Stimulated activated CD8-positive, alpha-beta memory T cell treated with anti-CD3 and anti-CD28 coated beads, Interleukin-15, amount 100 ng/mL, for 24 hours (primary cell): ENCODE measurements around the gene SEMA4G.
"Not testable (repeated sequence)": the region's sequence is repeated elsewhere in the genome, so short reads cannot be mapped to it uniquely, and the experiment has no call there.

Source experiments
- DNase-seq: peaks from one replicate; pipeline ENCODE4 v3.0.0-alpha.2; 2020; ENCODE audit warnings: low read depth

The SEMA4G gene

DNA sequence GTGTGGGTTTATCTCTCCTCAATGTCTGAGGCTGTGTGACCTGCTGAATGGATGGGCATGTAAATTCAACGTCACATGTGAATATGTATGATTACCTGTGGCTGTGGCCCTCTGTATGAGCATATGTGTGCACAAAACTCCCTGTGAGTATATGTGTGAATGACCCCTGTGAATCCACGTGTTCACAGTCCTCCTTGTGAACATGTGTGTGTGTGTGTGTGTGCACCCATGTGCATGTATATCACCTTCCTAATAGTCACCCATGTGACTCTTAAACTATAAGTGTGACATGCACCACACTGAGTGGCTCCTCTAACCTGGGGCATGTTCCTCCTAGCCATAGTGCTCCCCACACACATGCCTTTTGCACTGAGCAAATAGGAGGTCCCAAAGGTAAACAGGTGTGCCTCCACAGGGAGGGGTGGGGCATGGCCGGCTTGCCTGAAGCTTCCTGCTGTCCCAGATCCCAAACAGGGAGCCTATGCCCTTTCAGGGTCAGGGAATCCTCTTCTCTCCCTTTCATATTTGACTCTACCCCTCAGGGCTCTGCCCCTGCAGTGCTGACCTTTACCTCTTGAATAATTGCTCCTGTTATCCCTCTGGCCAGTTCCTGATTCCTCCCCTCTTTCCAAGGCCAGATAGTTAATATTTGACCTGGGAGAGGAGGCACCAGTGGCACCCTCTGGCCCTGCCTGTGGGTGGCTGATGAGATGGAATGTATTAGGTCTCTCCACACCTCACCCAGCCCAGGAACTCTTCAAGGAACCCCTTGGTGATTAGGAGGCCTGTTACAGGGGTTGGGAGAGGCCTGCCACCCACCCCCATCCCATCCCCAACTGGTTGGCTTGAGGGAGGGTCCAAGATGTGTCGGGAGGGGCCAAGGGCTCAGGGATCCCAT lies 1.9 kb downstream of the SEMA4G start:
- no peak for DNase-seq

DNA sequence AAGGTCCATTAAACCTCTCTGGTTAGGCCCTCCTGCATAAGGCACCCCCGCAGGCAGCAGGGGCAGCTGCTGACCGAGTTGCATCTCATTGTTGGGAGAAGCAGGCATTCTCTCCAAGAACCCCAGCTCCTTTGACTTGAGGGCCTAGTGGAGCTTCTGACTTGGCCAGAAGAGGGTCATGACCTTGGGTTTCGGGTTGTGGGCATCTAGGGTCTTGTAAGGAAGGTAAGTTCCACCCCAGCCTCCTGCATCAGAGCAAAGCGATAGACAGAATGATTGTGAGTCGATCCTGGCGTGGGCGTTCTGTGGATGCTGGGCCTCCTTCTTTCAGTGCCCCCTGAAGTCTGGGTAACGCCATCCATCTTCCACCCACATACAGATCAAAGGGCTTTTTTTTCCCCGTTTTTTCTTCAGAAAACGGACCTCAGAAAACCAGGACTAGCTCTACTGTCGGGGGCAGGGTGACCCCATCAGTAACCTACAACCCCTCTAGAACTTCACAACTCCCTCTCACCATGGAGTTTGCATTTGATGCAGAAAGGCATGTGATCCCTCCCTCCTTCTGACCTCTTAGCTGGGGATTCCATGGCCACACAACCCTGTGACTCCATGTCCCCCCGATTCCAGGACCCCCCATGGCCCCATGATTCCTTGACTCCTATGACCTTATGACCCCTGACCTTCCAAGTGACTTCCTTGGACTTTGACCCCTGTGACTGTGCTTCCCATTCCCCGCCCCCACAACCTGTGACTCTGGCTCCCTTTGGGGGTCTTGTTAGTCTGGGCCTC lies 3.0 kb downstream of the SEMA4G start:
- DNase-seq, result no peak

DNA sequence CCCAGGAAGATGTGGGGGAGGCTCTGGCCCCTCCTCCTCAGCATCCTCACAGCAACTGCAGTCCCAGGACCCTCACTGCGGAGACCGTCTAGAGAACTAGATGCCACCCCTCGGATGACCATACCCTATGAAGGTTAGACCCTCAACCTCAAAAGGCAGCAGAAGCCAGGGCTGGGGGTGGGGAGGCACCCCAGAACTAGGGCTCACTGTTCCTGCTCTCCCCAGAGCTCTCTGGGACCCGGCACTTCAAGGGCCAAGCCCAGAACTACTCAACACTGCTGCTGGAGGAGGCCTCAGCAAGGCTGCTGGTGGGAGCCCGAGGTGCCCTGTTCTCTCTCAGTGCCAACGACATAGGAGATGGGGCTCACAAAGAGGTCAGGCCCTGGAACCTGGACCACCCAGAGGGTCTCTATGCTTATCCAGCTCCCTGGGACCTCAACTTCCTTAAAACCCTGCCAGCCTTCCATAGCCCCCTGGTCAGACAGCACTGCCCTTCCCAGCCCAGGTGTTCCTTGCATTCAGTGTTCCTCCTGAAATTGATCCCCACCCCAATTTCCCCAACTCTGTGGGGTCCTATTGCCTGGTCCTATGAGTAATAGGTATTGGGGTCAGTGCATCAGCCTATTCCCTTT lies 3.7 kb downstream of the SEMA4G start:
- no peak for DNase-seq

DNA sequence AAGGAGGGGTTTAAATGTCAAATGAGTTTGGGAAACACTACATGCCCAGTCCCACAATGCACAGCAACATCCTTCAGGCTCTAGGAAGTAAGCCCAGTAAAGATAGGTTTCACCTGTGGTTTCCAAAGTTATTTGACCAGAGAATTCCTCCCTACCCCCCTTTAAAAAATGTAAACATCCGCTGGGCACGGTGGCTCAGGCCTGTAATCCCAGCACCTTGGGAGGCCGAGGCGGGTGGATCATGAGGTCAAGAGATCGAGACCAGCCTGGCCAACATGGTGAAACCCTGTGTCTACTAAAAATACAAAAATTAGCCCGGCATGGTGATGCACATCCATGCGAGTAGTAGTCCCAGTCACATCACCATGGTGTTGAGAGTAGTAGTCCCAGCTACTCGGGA lies 6.1 kb downstream of the SEMA4G start:
- not testable (repeated sequence) for DNase-seq

DNA sequence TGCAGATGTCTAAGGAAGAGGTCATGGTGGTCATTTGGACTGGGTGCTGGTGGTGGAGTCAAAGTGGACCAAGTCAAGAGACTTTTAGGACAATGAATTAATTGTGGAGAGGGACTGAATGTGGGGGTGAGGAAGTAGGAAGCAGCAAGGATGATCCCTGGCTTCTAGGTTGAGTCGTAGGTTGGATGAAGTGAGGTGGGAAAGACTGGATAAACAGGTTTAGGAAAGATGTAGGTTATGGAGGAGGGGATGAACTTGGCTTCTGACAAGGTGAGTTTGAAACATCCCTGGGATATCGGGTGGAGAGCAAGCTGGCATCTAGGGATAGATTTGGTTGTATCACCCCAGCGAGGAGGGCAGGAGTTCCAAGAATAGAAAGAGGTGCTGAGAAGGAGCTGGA lies 7.6 kb downstream of the SEMA4G start:
- DNase-seq, result no peak

DNA sequence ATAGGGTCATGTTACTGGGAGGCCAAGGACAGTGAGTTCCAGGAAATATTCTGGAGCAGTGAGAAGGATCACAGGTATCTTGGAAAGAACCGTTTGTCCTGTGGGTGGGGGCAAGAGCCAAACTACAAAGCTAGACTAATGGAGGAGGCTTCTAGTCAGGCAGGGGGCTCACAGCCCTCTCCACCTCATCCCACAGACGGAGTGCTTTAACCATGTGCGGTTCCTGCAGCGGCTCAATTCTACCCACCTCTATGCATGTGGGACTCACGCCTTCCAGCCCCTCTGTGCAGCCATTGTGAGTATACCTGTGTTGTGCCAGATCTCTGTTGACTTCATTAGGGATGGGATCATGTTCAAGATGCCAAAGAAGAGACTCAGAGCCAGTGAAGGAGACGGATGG lies 8.1 kb downstream of the SEMA4G start:
- no peak for DNase-seq

DNA sequence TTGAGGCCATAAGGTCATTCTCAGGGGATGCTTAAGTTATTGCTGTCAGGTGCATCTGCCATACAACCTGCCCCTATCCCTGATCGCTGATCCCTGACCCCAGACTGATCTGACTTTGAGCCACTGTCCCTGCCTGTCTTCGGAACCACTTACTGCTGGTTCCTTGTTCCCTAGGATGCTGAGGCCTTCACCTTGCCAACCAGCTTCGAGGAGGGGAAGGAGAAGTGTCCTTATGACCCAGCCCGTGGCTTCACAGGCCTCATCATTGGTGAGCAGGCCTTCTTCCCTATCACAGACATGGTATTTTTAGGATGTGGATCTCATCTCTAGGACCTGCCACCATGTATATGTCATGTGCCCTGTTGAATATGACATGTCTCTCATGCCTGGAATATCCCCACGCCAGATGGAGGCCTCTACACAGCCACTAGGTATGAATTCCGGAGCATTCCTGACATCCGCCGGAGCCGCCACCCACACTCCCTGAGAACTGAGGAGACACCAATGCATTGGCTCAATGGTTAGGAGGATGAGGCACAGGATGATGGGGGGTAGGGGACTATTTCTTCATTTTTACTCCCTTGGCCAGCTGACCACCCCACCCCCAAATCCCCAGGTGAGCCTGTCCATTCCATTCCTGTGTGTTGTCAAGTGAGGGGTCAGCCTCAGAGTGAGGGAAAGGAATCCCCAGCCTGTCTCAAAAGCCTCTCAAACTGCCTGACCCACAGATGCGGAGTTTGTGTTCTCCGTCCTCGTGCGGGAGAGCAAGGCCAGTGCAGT lies 9.0 kb downstream of the SEMA4G start:
- DNase-seq, result no peak

DNA sequence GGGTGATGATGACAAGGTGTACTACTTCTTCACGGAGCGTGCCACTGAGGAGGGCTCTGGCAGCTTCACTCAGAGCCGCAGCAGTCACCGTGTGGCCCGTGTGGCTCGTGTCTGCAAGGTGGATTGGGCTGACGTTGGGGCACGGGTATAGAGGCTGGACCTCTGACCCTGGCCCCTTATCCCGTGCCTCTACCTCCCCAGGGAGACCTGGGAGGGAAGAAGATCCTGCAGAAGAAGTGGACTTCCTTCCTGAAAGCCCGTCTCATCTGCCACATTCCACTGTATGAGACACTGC lies 9.5 kb downstream of the SEMA4G start:
- DNase-seq, result no peak

DNA sequence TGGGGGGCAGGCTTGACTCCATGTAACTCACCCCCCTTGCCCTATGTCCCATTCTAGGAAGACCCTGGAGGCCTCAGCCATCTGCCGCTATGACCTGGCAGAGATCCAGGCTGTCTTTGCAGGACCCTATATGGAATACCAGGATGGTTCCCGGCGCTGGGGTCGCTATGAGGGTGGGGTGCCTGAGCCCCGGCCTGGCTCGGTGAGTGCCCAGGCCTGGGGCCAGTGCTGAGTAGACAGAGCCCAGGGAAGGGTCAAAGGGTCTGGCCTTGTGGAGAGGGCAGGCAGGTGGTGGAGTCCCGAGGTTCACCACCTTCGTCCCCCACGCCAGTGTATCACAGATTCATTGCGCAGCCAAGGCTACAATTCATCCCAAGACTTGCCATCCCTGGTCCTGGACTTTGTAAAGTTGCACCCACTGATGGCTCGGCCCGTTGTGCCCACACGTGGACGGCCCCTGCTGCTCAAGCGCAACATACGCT lies 10.5 kb downstream of the SEMA4G start:
- no peak for DNase-seq

DNA sequence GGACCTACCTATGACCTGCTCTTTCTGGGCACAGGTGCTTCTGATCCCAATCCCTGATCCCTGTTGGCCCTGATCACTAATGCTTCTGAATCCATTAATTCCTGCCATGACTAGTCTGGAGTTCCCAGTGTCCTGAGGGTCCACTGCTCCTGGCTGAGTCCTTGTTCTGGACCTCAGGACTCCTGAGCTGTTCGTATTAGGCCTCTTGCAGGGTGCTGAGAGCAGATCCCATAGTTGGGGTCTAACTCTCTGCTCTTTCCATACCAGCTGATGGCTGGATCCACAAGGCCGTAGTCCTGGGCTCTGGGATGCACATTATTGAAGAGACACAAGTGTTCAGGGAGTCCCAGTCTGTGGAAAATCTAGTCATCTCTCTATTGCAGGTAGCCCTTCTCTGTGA lies 11.0 kb downstream of the SEMA4G start:
- DNase-seq, result no peak

DNA sequence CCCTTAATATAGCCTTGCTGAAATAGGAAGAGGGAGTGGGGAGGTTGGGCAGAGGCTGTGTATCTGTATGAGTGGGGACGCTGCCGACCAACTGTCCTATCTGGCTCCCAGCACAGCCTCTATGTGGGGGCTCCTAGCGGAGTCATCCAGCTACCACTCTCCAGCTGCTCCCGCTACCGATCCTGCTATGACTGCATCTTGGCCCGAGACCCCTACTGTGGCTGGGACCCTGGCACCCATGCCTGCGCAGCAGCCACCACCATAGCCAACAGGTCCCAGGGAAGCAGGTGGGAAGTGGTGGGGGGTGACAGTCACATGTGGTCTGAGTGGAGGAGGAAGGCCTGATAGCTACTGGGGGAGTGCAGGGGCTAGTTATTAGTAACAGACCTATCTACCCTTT lies 11.4 kb downstream of the SEMA4G start:
- DNase-seq, result no peak

DNA sequence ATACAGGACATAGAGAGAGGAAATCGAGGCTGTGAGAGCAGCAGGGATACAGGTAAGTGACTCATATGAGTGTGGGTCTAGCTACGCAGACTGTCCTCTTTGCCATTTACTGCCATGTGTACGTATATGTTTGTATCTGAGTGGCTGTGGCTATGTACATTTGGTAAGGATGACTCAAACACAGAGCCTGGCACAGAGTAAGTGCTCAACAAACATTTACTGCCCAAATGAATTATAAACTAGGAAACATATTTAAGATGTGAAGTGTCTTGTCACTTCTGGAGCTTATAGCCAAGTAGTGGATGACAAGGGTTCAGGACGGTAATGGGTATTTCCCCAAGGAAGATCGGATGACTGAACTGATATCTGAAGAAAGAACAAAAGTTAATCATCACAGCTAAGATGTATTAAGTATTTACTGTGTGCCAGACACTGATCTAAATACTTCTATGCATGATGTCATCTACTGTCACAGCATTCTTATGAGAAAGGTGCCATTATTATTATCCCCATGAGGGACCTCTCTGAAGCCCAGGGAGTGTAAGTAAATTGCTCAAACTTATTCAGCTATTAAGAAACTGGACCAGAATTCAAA lies 12.0 kb downstream of the SEMA4G start:
- no peak for DNase-seq

DNA sequence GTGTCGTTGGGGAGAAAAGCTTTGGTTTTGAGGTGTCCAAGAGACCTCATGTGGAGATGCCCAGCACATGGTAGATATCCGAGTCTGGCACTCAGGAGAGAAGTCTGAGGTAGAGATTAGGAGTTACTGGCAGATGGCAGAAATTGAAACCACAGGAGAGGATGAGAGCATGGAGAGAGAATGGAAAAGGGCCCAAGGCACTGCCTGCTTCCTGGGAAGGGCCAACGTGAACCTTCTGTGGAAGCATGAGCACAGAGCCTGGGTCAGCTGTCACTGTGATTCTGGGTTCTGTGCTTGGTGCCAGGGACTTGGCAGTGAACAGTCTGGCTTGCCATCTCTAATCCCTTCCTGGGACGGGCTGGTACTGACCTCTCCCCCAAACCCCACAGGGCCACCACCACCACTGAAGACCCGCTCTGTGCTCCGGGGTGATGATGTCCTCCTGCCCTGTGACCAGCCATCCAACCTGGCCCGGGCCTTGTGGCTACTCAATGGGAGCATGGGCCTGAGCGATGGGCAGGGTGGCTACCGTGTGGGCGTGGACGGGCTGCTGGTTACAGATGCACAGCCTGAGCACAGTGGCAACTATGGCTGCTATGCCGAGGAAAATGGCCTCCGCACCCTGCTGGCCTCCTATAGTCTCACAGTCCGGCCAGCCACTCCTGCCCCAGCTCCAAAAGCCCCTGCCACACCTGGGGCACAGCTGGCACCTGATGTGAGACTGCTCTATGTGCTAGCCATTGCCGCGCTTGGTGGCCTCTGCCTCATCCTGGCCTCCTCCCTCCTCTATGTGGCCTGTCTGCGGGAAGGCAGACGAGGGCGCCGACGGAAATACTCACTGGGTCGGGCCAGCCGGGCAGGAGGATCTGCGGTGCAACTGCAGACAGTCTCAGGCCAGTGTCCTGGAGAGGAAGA lies 13.9 kb downstream of the SEMA4G start:
- no peak for DNase-seq

DNA sequence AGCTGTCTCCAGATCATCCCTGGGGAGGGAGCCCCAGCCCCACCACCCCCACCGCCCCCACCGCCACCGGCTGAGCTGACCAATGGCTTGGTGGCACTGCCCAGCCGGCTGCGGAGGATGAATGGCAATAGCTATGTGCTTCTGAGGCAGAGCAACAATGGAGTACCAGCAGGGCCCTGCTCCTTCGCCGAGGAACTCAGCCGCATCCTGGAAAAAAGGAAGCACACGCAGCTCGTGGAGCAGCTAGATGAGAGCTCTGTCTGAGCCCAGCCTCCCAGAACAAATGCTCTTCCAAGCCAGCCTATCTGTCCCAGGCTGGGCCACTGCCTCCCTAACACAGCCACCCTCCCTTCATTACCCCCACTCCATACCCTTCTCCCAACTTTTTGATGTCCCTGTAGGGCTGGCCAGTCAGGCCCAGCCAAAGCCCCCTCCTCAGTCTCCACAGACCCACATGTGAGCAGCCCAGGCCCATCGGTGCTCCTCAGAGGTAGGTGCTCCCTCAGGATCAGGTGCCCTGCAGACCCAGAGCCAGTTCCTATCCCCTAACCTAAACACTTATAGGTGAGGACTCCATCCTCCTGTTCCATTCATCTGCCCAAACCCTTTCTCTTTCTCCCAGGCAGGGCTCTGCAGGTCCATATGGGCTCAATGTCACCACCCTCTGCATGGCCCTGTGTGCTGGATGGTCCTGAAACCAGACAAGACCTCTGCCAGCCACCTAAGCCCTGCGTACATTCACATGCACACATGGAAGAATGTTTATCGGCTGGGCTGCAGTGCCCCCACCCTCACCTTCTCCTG lies 14.8 kb downstream of the SEMA4G start:
- DNase-seq, result no peak

DNA sequence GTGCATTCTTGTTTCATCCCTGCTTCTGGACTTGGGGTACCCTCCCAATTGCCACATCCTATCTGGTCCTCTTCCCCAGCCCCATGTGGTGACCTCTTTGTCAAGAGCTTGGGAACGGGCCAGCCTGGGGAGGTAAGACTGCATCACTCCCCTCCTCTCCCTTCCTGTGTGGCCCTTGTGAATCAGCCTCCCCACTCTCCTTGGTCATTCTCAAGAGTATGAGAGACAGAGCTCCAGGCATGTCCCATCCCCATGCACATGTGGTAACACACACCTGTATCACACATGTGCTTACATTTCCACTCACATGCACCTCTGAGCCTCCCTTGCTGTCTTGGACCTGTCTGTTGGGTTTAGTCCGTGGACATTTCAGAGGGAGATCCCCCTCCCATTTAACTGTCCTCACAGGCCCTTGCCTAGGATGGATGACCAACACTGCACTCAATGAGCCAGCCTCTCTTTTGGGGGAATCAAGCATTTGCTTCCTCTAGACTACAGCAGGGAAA lies 15.4 kb downstream of the SEMA4G start:
- no peak for DNase-seq

DNA sequence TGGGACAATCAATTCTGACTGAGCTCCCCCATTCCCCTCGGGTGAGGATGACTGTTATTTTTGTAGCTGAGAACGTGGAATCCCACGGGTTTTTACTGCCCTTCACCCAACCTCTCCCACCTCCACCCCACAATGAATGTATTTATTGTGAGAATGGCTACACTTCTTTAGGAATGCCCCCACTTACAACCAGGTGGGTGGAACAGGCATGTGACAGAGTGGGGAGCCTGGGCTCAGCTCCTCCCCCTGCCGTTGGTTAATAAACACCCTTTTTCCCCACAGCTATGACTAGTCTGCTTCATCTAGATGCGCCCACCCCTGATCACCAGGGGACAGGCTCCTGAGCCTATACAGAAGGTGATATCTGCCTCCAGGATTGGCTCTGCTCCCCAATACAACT lies 16.0 kb downstream of the SEMA4G start:
- no peak for DNase-seq

DNA sequence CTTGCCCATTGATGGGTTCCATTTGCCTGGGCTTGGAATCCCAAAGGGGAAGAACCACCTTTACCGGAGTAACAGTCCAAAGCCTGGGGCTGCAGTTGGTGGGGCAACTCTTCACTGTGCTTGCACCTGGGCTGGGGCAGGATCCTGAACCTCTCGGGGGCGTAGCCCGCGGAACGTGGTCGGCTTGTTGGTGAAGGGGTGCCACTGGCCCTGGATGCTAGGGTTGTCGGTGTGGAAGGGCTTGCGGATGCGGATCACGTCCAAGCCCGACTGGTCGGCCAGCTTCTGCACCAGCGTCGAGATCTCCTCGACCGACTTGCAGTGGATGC lies 17.3 kb downstream of the SEMA4G start:
- no peak for DNase-seq

DNA sequence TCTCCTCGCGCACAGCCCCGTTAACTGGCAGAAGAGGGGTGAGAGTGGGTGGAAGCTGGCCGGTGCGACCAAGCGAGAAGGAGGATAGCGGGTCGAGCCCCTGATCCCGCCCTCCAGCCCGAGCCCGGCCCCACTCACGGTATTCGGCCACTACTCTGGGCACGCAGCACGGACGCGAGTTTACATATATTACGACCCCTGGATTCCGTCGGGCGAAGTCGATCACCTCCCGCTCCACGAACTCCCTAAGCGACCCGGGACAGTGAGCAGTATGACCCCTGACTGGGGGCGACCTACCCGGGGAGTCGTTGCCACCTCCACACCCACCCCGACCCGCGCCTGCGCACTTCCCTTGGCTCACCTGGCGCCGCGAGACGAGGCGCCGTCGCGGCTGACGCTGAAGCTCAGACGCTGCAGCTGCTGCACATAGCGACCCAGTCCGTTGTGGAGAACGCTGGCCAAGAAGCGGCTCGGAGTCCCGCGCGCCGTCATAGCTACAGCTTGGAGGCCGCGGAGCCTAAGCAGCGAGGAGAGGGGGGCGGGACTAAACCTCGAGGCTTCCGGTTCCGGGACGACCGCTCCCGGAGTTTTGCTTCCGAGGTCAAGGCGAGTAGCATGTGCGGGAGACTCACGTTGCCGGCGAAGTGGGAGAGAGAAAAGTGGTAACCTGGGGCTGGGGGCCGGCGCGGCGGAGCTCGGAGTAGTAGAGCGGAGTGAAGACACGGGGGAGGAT lies 17.8 kb downstream of the SEMA4G start, which contains the start of the genes MRPL43 and TWNK:
Gene MRPL43 (minus strand): TSS at position 546 of the 733 bp plus-strand sequence. CDS start 54 bp downstream, at position 492.
Gene TWNK (plus strand): TSS at position 592 of the 733 bp plus-strand sequence. CDS start 668 bp downstream, outside the sequence.
- peak; percentile 74 for DNase-seq

DNA sequence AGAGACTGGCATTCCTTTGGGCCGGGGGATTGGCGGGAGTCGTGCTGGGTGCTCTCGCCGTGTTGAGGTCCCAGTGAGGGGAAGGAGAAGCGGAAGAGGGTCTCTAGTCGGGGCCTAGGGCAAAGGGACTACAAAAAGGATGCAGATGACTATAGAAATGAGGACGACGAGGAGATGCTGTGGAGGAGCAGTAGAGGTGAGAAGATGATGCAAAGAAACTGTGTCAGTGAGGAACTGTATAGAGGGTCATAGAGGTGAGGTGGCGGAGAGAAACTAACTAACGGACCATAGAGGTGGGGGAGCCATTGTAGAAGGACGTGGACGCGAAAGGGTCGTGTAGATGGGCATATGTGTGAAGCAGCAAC lies 18.4 kb downstream of the SEMA4G start:
- DNase-seq, result no peak
